Activated CD4-positive, alpha-beta memory T cell treated with anti-CD3 and anti-CD28 coated beads, Interleukin-2, amount 10 ng/mL, durations not matched to agents 7 days and 5 days (primary cell): ENCODE results near the gene EYA2. TPM values are rescaled to one million over a fixed set of nuclear protein-coding genes. Genes with fewer than 3 reads are reported as not detected.

Source experiments
- CTCF ChIA-PET: fragments of 350-600 bp; sonication (Branson Sonifier 250); formaldehyde crosslinking; loops from one replicate; lab custom pipeline; 2021; ENCODE audit warnings: antibody characterized with exemption, inconsistent platforms; lab: Charles Lee
- POLR2A ChIA-PET: fragments of 350-600 bp; sonication (Branson Sonifier 250); formaldehyde crosslinking; loops from one replicate; lab custom pipeline; 2021; ENCODE audit warnings: antibody characterized with exemption; lab: Charles Lee
- DNase-seq: peaks from one replicate; pipeline ENCODE4 v3.0.0-alpha.2; 2020
- H3K27ac Mint-ChIP-seq: one replicate; pipeline ENCODE4 v1.8.0; 2021; ENCODE audit warnings: mild to moderate bottlenecking, mixed read lengths
- H3K27me3 Mint-ChIP-seq: one replicate; pipeline ENCODE4 v1.8.0; 2021; ENCODE audit warnings: mixed read lengths
- H3K36me3 Mint-ChIP-seq: one replicate; pipeline ENCODE4 v1.8.0; 2021; ENCODE audit warnings: low read depth, mixed read lengths
- H3K4me1 Mint-ChIP-seq: one replicate; pipeline ENCODE4 v1.8.0; 2021; ENCODE audit warnings: mixed read lengths
- H3K4me3 Mint-ChIP-seq: one replicate; pipeline ENCODE4 v1.8.0; 2021; ENCODE audit warnings: mild to moderate bottlenecking, mixed read lengths
- H3K9me3 Mint-ChIP-seq: one replicate; pipeline ENCODE4 v1.8.0; 2021; ENCODE audit warnings: mixed read lengths
- total RNA-seq, 2 experiments: library from RNA; stranded (reverse); gene quantifications; one replicate each; pipeline ENCODE4 v1.2.3, GENCODE V29; 2021

EYA2 gene
- total RNA-seq, 2 experiments from 2014 or later: 0.15 to 0.28 TPM

- Mint-ChIP-seq H3K36me3 (no peaks in the 10 kb centered on the region), H3K9me3 (no peaks in the 10 kb centered on the region), H3K27ac (no peak overlapping the region), H3K27me3 (peaks cover 14% of the 10 kb centered on the region), H3K4me3 (no peak overlapping the region), H3K4me1 (no peaks in the 10 kb centered on the region)
- DNase-seq: no peak
- POLR2A ChIA-PET: no interaction called here
- CTCF ChIA-PET: interaction anchor here (0.6 kb wide), 1 partner anchor 15 kb away, joined by 3 read pairs; no protein-coding TSS in a partner anchor
These were observed 140.5 kb downstream of the EYA2 start for GRCh38 chr20:47035026-47035590.

DNA sequence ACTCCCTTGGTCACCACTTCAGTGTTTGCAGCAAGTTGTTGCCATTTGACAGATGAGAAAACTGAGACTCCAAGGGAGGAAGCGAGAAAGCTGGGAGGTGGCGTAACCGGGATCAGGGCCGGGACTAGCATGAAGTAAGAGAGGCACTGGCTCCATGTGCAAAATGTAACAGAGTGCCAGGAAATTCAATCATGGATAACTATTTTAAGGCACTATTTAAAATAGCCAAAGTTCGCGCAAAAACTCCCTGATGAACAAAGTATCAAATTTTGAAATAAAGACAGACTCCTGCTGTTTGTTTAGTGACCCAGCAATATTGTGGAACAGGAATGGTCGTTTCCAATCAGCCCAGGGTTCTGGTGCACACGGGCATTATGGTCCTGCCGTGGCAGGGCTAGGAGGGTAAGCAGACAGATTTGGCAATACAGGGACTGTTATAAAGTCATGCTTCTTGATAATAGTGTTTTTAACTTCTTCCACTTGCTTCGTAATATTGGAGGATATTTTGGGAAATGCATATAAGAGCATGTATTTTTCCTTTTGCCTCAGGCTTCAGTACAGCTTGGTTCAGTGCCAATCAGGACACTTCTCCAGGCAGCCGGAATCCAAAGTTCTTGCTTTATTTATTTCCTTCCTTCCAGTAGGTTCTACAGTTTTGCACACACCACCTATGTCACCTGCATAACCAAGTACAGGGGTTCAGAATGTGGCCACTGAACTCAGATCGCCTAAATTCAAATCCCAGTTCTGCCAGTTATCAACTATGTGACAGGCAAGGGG is 141.6 kb downstream of the EYA2 start:
- Mint-ChIP-seq H3K9me3 (no peaks in the 10 kb centered on the region), H3K4me1 (no peaks in the 10 kb centered on the region), H3K36me3 (no peaks in the 10 kb centered on the region), H3K27ac (no peak overlapping the region), H3K27me3 (peaks cover 16% of the 10 kb centered on the region), H3K4me3 (no peak overlapping the region)
- no peak for DNase-seq
- ChIA-PET CTCF (no interaction called here), POLR2A (no interaction called here)

- no peaks in the 10 kb centered on the region for H3K4me1 Mint-ChIP-seq
- H3K36me3 Mint-ChIP-seq: no peaks in the 10 kb centered on the region
- H3K4me3 Mint-ChIP-seq: no peak overlapping the region
- CTCF ChIA-PET: no interaction called here
- H3K27ac Mint-ChIP-seq: no peak overlapping the region
- POLR2A ChIA-PET: no interaction called here
- no peaks in the 10 kb centered on the region for H3K9me3 Mint-ChIP-seq
- no peak for DNase-seq
- H3K27me3 Mint-ChIP-seq: peaks cover 19% of the 10 kb centered on the region
These were observed 144.2 kb downstream of the EYA2 start for GRCh38 chr20:47038566-47039560.

GRCh38 chr20:47040506-47041125 is 146.0 kb downstream of the EYA2 start:
- POLR2A ChIA-PET: no interaction called here
- CTCF ChIA-PET: no interaction called here

DNA sequence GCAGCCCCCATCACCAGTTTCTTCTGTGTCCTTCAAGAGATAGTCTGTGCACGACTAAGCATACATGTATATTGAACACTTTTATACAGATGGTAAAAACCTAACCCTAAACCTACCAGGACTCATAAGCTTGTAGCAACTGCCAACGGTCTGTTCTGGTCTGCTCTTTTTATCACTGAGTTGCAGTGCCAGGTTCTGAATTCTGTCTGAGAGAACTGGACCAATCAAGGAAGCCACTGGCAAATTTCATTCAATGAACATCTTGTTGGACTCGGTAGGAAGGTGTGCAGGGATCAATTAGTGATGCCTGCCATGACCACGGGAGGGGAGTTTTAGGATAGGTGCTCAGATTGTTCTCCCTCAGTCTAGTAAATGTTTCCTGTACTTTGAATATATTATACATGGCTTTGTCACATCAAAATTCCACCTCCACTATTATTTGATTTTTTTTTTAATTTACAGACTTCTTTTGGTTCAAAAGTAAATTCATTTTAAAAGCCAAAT is 146.8 kb downstream of the EYA2 start:
- ChIA-PET CTCF (no interaction called here), POLR2A (no interaction called here)
- no peak for DNase-seq
- Mint-ChIP-seq H3K36me3 (no peaks in the 10 kb centered on the region), H3K27me3 (peaks cover 23% of the 10 kb centered on the region), H3K4me1 (no peaks in the 10 kb centered on the region), H3K9me3 (no peaks in the 10 kb centered on the region), H3K4me3 (no peak overlapping the region), H3K27ac (no peak overlapping the region)

More at GRCh38 chr20:47040506-47041125, 146.0 kb downstream of the EYA2 start:
- Mint-ChIP-seq H3K4me3 (no peak overlapping the region), H3K27me3 (peaks cover 20% of the 10 kb centered on the region), H3K4me1 (no peaks in the 10 kb centered on the region), H3K9me3 (no peaks in the 10 kb centered on the region), H3K27ac (no peak overlapping the region), H3K36me3 (no peaks in the 10 kb centered on the region)
- no peak for DNase-seq

DNA sequence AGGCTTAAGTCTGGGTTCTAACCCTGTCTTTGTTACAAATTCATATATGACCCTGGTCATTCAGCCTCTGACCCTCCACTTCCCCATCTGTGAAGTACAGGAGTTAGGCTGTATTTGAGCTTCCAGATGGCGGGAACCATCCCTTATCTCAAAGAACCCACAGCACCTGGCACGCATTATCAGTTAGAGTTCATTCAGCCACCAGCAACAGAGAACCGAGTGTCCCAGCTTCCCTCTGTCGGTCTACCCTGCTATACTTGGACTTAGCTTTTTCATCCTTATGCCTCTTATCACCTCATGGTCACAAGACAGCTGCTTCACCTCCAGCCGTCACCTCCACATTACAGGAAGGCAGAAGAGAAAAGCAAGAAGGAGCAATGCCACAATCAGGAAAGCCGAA is 147.8 kb downstream of the EYA2 start:
- Mint-ChIP-seq H3K36me3 (no peaks in the 10 kb centered on the region), H3K27me3 (peaks cover 26% of the 10 kb centered on the region), H3K27ac (no peak overlapping the region), H3K4me1 (no peaks in the 10 kb centered on the region), H3K4me3 (no peak overlapping the region), H3K9me3 (no peaks in the 10 kb centered on the region)
- CTCF ChIA-PET: no interaction called here
- DNase-seq: no peak
- POLR2A ChIA-PET: no interaction called here

DNA sequence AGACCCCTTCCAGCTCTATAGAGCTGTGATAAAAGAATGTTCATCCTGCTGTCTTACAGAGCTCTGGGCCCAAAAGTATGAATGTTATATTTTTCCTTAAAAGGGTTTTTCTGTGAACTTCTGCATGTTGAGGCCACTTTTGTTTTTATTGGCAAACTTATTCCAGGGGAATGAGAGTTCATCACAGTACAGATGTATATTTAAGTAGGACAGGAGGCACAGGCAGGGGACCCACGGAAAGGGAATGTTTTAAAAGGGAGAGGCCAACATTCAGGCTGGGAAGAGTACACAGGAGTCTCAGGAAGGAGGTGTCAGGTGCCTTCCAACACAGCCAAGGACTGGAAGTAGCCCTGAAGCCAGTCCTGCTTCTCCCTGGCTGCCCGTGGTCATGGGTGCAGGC is 148.4 kb downstream of the EYA2 start:
- Mint-ChIP-seq H3K4me1 (no peaks in the 10 kb centered on the region), H3K9me3 (no peaks in the 10 kb centered on the region), H3K36me3 (no peaks in the 10 kb centered on the region), H3K4me3 (no peak overlapping the region), H3K27ac (no peak overlapping the region), H3K27me3 (peaks cover 29% of the 10 kb centered on the region)
- no peak for DNase-seq
- POLR2A ChIA-PET: no interaction called here
- CTCF ChIA-PET: no interaction called here

DNA sequence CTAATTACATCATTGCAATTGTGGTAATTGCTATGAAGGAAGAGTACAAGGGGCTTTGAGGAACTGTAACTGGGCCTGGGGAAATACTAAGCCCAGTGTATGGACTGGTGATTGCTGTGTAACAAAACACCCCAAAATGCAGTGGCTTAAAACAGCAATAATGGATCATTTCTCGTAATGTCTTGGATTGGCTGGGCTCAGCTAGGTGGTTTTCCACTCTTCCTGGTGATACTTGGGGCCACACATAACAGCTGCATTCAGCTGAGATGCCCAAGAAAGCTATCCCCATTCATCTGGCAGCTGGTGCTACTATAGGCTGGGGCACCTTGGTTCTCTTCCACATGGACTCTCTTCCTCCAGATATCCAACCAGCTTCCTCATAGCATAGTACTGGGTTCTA is 150.3 kb downstream of the EYA2 start:
- ChIA-PET POLR2A (no interaction called here), CTCF (no interaction called here)
- DNase-seq: no peak
- Mint-ChIP-seq H3K27ac (no peak overlapping the region), H3K9me3 (no peaks in the 10 kb centered on the region), H3K4me1 (no peaks in the 10 kb centered on the region), H3K27me3 (peaks cover 23% of the 10 kb centered on the region), H3K36me3 (no peaks in the 10 kb centered on the region), H3K4me3 (no peak overlapping the region)

GRCh38 chr20:47048054-47048453 is 153.4 kb downstream of the EYA2 start:
- Mint-ChIP-seq H3K27me3 (peaks cover 21% of the 10 kb centered on the region), H3K9me3 (no peaks in the 10 kb centered on the region), H3K36me3 (no peaks in the 10 kb centered on the region), H3K4me1 (no peaks in the 10 kb centered on the region), H3K4me3 (no peak overlapping the region), H3K27ac (no peak overlapping the region)
- ChIA-PET POLR2A (no interaction called here), CTCF (no interaction called here)
- no peak for DNase-seq

DNA sequence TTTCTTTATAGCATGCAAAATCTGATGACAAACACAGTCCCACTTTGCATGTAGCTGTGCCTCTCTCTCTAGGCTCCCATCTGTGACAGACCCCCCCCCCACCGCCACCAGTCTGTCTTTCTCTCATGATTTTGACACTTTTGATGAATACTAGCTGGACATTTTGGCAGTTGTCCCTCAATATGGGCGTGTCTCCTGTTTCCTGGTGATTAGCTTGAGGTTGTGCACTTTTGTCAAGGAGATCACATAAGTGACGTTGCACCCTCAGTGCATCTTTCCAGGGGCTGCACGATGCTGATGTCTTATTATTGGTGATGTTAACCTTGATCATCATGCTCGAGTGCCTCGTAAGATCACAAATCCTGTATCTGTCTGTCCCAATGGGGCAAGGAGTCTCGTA is 155.1 kb downstream of the EYA2 start:
- no peak for DNase-seq
- CTCF ChIA-PET: interaction anchor here (0.7 kb wide), 1 partner anchor 15 kb away, joined by 3 read pairs; no protein-coding TSS in a partner anchor
- Mint-ChIP-seq H3K36me3 (no peaks in the 10 kb centered on the region), H3K4me1 (no peaks in the 10 kb centered on the region), H3K9me3 (no peaks in the 10 kb centered on the region), H3K27me3 (peaks cover 20% of the 10 kb centered on the region), H3K27ac (no peak overlapping the region), H3K4me3 (no peak overlapping the region)
- POLR2A ChIA-PET: no interaction called here

- no peak overlapping the region for H3K4me3 Mint-ChIP-seq
- ChIA-PET POLR2A (no interaction called here), CTCF (no interaction called here)
- no peak for DNase-seq
- no peak overlapping the region for H3K27ac Mint-ChIP-seq
- no peaks in the 10 kb centered on the region for H3K36me3 Mint-ChIP-seq
- H3K27me3 Mint-ChIP-seq: peaks cover 15% of the 10 kb centered on the region
- H3K9me3 Mint-ChIP-seq: no peaks in the 10 kb centered on the region
- H3K4me1 Mint-ChIP-seq: no peaks in the 10 kb centered on the region
These were observed 156.4 kb downstream of the EYA2 start for GRCh38 chr20:47050996-47051395.

DNA sequence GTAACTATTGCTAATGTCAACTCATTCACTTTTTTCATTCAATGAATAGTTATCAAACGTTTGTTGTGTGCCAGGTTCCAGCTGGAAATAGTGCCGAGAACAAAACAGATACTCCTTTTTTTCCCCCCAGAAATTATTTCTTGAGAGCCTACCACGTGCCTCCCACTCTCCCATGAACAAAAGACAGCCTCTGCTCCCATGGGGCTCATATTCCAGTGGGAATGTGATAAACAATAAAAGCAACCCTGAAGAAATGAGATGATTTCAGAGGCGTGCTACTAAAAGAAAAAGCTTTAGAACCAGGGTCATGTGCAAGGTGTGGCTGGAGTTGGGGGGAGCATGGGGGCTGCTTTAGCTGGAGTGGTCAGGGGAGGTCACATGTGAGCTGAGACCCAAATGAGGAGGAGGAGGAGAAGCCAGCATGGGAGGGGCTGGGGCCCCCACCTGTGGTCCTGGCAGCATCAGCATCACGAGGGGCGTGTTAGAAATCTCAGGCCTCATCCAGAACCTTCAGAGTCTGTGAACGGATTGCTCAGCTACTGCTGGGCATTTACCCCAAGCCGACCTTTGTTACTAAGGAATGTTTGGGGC is 157.4 kb downstream of the EYA2 start:
- no peaks in the 10 kb centered on the region for H3K9me3 Mint-ChIP-seq
- H3K4me3 Mint-ChIP-seq: no peak overlapping the region
- no peak overlapping the region for H3K27ac Mint-ChIP-seq
- POLR2A ChIA-PET: no interaction called here
- no peak for DNase-seq
- no peaks in the 10 kb centered on the region for H3K36me3 Mint-ChIP-seq
- H3K27me3 Mint-ChIP-seq: peaks cover 10% of the 10 kb centered on the region
- CTCF ChIA-PET: no interaction called here
- no peaks in the 10 kb centered on the region for H3K4me1 Mint-ChIP-seq
